Left lung (tissue), 10 donors: ENCODE measurements around the gene KCND3. TPM values are rescaled to one million over a fixed set of nuclear protein-coding genes. Genes with fewer than 3 reads are reported as not detected.

Source experiments
- ATAC-seq: fragments of 200-7000 bp; cut with Tn5 transposase; one replicate; pipeline ENCODE4 v1.9.1; 2020; ENCODE audit warnings: moderate library complexity
- DNase-seq, 4 donors: peaks; one replicate each; pipeline ENCODE4 v3.0.0-alpha.2; 2013 to 2020
- H3K27ac ChIP-seq, 2 donors: fragments of 200-600 bp; sonication (generic) in 1 of 2; one replicate each; pipeline versions ENCODE4 v1.5.0 to v1.8.0; 2020 to 2021
- H3K27me3 ChIP-seq, 2 donors: fragments of 200-600 bp; sonication (generic) in 1 of 2; one replicate each; pipeline versions ENCODE4 v1.5.0 to v1.8.0; 2020 to 2021
- H3K36me3 ChIP-seq, 2 donors: fragments of 200-600 bp; sonication (generic) in 1 of 2; one replicate each; pipeline versions ENCODE4 v1.5.0 to v1.8.0; 2020 to 2021
- H3K4me1 ChIP-seq, 2 donors: fragments of 200-600 bp; one replicate each; pipeline ENCODE4 v1.8.0; 2021
- H3K4me3 ChIP-seq, 2 donors: fragments of 200-600 bp; sonication (generic) in 1 of 2; one replicate each; pipeline versions ENCODE4 v1.5.0 to v1.8.0; 2020 to 2021; ENCODE audit warnings: mild to moderate bottlenecking in 1 of 2
- H3K9me3 ChIP-seq, 2 donors: fragments of 200-600 bp; sonication (generic) in 1 of 2; one replicate each; pipeline versions ENCODE4 v1.5.0 to v1.8.0; 2020 to 2021
- intact Hi-C, 2 donors: fragments of 100-400 bp; cut with DNase I; formaldehyde crosslinking; loops; one replicate each; pipeline versions ENCODE4 v1.11.2 to v1.14.2; 2022
- polyA plus RNA-seq, 6 donors: library from polyadenylated mRNA; unstranded; fragments of 120-200 nt; gene quantifications; one replicate each; pipeline ENCODE4 v1.2.1, GENCODE V29; 2013; ENCODE audit not compliant: insufficient read length in 6 of 6
- total RNA-seq, 2 donors: library from RNA; stranded (reverse); fragmentation: NEBNext Ultra II Directional; extraction: Animal tissue kit (Norgen Biotek cat#: 25700); gene quantifications; one replicate each; pipeline ENCODE4 v1.2.1, GENCODE V29; 2021
- TF ChIP-seq, protein P1 (sequence below), 2 donors: fragments of 200-600 bp; sonication (generic) in 1 of 2; IDR thresholded peaks; one replicate each; pipeline versions ENCODE4 v1.5.0 to v1.8.0; 2021; ENCODE audit warnings: antibody characterized with exemption in 2 of 2
- donor health status: DM: no; HTN: yes; CAD: no.
- donor health status: DM: no; HTN: no; CAD: no.

Gene KCND3
- total and polyA plus RNA-seq, 8 donors, result 0.32 to 10.2 (median 0.58) TPM

DNA sequence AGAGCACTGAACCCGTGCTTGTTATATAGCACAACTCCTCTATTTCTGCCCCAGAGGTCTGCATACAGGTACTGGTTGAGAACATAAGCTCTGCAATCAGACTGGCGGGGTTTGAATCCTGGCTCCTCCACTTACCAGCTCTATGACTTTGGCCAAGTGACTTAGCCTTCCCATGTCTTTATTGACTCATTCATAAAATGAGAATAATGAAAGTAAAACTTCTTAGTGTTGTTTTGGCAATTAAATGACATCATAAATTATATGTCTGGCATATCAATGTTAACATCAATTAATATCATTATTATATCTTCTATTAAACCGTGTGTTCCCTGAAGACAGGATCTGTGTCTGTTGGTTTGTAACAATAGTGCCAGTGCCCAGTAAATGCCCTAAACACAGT is 254.6 kb downstream of the KCND3 start:
- intact Hi-C loops, result no loop called here
- Histone ChIP-seq H3K27me3 (peaks cover 0 to under 1% of the 10 kb centered on the region in 2 donors), H3K4me1 (peaks cover 5 to 79% of the 10 kb centered on the region in 2 donors), H3K36me3 (no peaks in the 10 kb centered on the region), H3K27ac (peak overlapping the region in 1 of 2 donors; percentile 94), H3K9me3 (no peaks in the 10 kb centered on the region), H3K4me3 (no peak overlapping the region)
- DNase-seq (no peak), ATAC-seq (no peak)
- TF ChIP-seq, protein P1, sequence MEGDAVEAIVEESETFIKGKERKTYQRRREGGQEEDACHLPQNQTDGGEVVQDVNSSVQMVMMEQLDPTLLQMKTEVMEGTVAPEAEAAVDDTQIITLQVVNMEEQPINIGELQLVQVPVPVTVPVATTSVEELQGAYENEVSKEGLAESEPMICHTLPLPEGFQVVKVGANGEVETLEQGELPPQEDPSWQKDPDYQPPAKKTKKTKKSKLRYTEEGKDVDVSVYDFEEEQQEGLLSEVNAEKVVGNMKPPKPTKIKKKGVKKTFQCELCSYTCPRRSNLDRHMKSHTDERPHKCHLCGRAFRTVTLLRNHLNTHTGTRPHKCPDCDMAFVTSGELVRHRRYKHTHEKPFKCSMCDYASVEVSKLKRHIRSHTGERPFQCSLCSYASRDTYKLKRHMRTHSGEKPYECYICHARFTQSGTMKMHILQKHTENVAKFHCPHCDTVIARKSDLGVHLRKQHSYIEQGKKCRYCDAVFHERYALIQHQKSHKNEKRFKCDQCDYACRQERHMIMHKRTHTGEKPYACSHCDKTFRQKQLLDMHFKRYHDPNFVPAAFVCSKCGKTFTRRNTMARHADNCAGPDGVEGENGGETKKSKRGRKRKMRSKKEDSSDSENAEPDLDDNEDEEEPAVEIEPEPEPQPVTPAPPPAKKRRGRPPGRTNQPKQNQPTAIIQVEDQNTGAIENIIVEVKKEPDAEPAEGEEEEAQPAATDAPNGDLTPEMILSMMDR (IDR thresholded peaks at IDR 0.05), result no peak

DNA sequence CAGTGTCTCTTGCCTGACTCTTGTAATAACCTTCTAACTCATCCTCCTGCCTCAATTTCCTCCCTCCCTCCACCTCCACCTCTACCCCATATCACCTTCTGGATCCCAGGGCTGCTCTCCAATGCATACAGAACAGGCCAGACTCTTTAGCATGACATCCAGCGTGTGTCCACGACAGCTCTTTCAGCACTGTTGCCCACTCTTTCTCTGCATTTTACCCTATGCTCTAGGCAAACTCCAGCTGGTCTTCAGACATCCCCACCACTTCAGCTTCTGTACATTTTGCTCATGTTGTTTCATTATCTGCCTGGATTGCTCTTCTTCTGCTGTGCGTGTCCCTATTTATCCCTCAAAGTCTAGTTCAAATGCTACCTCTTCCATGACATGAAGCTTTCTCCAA is 255.0 kb downstream of the KCND3 start:
- no peak for ATAC-seq
- no peaks in the 10 kb centered on the region for H3K27me3 ChIP-seq
- H3K9me3 ChIP-seq, result no peaks in the 10 kb centered on the region
- intact Hi-C loops, result no loop called here
- TF ChIP-seq, protein P1 (IDR thresholded peaks at IDR 0.05), result no peak
- H3K27ac ChIP-seq, result peak overlapping the region in 1 of 2 donors; percentile 94
- H3K4me3 ChIP-seq, result no peak overlapping the region
- H3K36me3 ChIP-seq, result no peaks in the 10 kb centered on the region
- no peak for DNase-seq
- H3K4me1 ChIP-seq, result peaks cover 5 to 78% of the 10 kb centered on the region in 2 donors

DNA sequence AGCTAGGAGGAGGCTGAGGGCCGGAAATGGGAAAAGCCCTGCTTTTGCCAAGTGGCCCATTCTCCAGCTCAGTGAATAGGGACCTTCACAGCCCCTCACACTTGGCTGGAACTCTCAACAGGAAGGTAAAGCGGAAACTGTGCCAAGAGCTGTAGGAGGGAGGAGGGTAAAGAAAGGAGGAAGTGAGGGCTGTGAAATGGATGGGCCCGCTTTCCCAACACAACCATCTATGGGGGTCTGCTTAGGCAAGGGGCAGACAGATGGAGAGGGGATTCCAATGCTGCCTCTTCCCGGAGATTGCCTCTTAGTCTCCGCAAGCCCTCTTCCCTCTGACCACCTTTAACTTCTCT is 255.5 kb downstream of the KCND3 start:
- Histone ChIP-seq H3K27me3 (no peaks in the 10 kb centered on the region), H3K9me3 (no peaks in the 10 kb centered on the region), H3K4me3 (no peak overlapping the region), H3K36me3 (no peaks in the 10 kb centered on the region), H3K27ac (peak overlapping the region; percentile 56 to 94), H3K4me1 (peaks cover 5 to 76% of the 10 kb centered on the region in 2 donors)
- ATAC-seq (peak; percentile 3), DNase-seq (no peak)
- intact Hi-C loops, result no loop called here
- TF ChIP-seq, protein P1 (IDR thresholded peaks at IDR 0.05), result no peak

DNA sequence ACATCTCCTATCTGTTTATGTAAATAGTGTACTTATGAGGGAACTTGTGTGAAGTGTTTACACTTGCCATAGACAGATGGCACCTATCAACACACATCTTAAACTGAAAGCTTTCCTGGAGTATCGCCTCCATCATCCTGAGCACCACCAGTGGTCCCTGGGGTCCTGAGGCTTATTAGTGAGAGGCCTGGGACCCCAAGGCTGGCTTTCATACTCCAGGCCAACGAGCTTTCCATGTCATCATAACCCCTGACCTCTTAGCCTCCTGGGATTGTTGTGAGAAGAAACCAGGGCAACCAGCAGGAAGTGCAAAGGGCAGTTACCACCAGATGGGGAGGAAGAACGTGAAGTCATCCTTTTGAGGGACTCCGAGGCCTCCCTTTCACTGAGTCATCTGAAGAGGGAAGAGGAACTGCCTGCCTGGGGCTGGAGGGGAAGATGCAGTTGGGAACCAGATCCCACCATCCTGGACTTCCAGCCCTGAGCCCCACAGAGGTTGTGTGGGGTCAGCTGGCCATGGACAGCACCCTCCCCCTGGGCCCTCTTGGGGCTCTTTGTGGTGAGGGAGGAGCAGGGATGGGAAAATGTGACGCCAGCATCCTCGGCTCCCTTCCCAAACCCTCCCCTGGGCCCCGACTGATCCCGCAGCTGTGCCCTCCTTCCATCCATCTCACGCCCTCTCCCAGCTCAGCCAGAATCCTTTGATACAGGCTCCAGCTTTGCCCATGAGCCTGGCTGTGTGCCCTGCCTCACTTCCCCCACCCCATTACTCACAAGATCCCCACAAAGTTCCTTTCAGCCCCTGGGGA is 256.1 kb downstream of the KCND3 start:
- H3K27me3 ChIP-seq, result no peaks in the 10 kb centered on the region
- ATAC-seq (peak; percentile 80), DNase-seq (peak in 2 of 4 donors; percentile 71 to 78)
- H3K27ac ChIP-seq, result peak overlapping the region; percentile 56 to 94
- H3K4me3 ChIP-seq, result no peak overlapping the region
- H3K36me3 ChIP-seq, result no peaks in the 10 kb centered on the region
- TF ChIP-seq, protein P1 (IDR thresholded peaks at IDR 0.05), result no peak
- no peaks in the 10 kb centered on the region for H3K9me3 ChIP-seq
- intact Hi-C loops, result no loop called here
- peaks cover 5 to 71% of the 10 kb centered on the region in 2 donors for H3K4me1 ChIP-seq

DNA sequence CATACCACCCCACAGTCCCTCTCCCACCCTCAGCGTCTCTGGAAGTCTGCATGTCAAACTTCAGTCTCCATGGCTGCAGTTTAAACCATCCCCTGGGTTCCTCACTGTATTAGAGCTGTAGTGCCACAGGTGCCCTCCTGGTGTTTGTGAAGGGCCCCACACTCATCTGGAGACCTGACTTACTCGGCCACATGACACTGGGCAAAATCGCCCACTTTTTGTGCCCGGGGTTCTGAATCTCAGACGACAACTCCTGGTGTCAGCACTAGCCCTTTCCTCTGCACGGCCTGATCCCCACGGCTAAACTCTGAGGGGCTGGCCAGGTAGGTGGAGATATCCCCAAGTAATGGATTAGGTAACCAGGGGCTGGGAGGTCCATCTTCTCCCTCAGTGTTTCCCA is 256.8 kb downstream of the KCND3 start:
- Histone ChIP-seq H3K36me3 (no peaks in the 10 kb centered on the region), H3K27ac (peak overlapping the region in 1 of 2 donors; percentile 94), H3K4me1 (peaks cover 5 to 64% of the 10 kb centered on the region in 2 donors), H3K4me3 (no peak overlapping the region), H3K9me3 (no peaks in the 10 kb centered on the region), H3K27me3 (no peaks in the 10 kb centered on the region)
- TF ChIP-seq, protein P1 (IDR thresholded peaks at IDR 0.05), result no peak
- intact Hi-C loops, result no loop called here
- no peak for DNase-seq
- no peak for ATAC-seq
